ENCODE measurements around the gene ADGRA1. TPM values are rescaled to one million over a fixed set of nuclear protein-coding genes. Genes with fewer than 3 reads are reported as not detected.

The ADGRA1 gene
- total and polyA plus RNA-seq, 7 donors, result under 0.01 to 0.28 (median 0.08) TPM; not detected in 3

- intact Hi-C loops (cut with DNase I), result no loop called here
- H3K27me3 ChIP-seq, result peaks cover 3 to 59% (median 19%) of the 10 kb centered on the region in 3 donors
- no peaks in the 10 kb centered on the region for H3K36me3 ChIP-seq
- H3K27ac ChIP-seq, result no peak overlapping the region
- H3K9me3 ChIP-seq, result no peaks in the 10 kb centered on the region
- no peaks in the 10 kb centered on the region for H3K4me1 ChIP-seq
- no peak overlapping the region for H3K4me3 ChIP-seq
- TF ChIP-seq, protein P1, sequence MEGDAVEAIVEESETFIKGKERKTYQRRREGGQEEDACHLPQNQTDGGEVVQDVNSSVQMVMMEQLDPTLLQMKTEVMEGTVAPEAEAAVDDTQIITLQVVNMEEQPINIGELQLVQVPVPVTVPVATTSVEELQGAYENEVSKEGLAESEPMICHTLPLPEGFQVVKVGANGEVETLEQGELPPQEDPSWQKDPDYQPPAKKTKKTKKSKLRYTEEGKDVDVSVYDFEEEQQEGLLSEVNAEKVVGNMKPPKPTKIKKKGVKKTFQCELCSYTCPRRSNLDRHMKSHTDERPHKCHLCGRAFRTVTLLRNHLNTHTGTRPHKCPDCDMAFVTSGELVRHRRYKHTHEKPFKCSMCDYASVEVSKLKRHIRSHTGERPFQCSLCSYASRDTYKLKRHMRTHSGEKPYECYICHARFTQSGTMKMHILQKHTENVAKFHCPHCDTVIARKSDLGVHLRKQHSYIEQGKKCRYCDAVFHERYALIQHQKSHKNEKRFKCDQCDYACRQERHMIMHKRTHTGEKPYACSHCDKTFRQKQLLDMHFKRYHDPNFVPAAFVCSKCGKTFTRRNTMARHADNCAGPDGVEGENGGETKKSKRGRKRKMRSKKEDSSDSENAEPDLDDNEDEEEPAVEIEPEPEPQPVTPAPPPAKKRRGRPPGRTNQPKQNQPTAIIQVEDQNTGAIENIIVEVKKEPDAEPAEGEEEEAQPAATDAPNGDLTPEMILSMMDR (IDR thresholded peaks at IDR 0.05), result no peak
- TF ChIP-seq POLR2A (IDR thresholded peaks at IDR 0.05) (no peak), EP300 (IDR thresholded peaks at IDR 0.05) (no peak), POLR2AphosphoS5 (IDR thresholded peaks at IDR 0.05) (no peak)
- 50 to 66% methylated on average over 11 of the region's 11 CpGs for WGBS, 2 donors
- no peak for DNase-seq
Observed at GRCh38 chr10:133071733-133072132, 16.0 kb upstream of the ADGRA1 start.

- Histone ChIP-seq H3K27ac (no peak overlapping the region), H3K27me3 (peaks cover 3 to 63% (median 19%) of the 10 kb centered on the region in 3 donors), H3K4me1 (no peaks in the 10 kb centered on the region), H3K4me3 (no peak overlapping the region), H3K36me3 (no peaks in the 10 kb centered on the region), H3K9me3 (no peaks in the 10 kb centered on the region)
- 62 to 73% methylated on average over 19 of the region's 19 CpGs for WGBS, 2 donors
- intact Hi-C loops (cut with DNase I), result no loop called here
- TF ChIP-seq, protein P1 (IDR thresholded peaks at IDR 0.05), result no peak
- TF ChIP-seq POLR2AphosphoS5 (IDR thresholded peaks at IDR 0.05) (no peak), POLR2A (IDR thresholded peaks at IDR 0.05) (no peak), EP300 (IDR thresholded peaks at IDR 0.05) (no peak)
- DNase-seq, result no peak
Observed at GRCh38 chr10:133072196-133072595, 15.5 kb upstream of the ADGRA1 start.

DNA sequence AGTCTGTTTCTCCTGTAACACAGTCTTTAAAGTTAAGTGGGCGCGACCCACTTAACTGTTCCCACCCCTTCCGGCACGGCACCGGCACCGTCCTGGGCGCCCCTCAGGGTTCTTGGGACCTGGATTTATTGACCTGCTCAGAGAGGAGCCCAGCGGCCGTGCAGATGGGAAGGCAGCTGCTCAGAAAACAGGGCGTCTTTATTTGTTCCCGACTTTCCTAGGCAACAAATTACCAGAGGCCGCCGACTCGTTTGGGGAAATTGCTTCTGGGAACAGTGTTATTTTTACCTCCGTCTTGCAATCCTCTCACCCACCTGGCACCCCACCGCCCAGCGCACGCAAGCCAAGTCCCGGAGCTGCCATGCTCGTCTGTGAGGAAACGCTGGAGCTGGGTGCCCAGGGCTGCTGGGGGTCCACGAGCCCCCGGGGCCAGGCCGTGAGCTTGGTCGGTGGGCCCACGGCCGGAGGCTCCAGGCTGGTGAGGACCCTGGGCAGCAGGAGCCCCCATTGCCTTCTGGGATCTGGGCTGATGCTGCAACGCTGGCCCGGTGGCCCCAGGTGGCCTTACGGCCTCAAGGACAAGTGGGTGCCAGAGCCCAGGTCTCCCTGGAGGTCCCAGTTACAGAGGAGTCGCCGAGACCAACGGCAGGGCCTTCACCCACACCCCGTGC is 14.9 kb upstream of the ADGRA1 start:
- TF ChIP-seq, protein P1 (IDR thresholded peaks at IDR 0.05), result no peak
- no peak for TF ChIP-seq POLR2AphosphoS5 (IDR thresholded peaks at IDR 0.05)
- TF ChIP-seq EP300 (IDR thresholded peaks at IDR 0.05), result no peak
- no peak for TF ChIP-seq POLR2A (IDR thresholded peaks at IDR 0.05)
- Histone ChIP-seq H3K9me3 (no peaks in the 10 kb centered on the region), H3K4me1 (no peaks in the 10 kb centered on the region), H3K4me3 (no peak overlapping the region), H3K36me3 (no peaks in the 10 kb centered on the region), H3K27ac (no peak overlapping the region), H3K27me3 (peaks cover 3 to 63% (median 19%) of the 10 kb centered on the region in 3 donors)
- intact Hi-C loops (cut with DNase I), result no loop called here
- WGBS, 2 donors, result 64 to 82% methylated on average over 34 of the region's 34 CpGs
- no peak for DNase-seq

DNA sequence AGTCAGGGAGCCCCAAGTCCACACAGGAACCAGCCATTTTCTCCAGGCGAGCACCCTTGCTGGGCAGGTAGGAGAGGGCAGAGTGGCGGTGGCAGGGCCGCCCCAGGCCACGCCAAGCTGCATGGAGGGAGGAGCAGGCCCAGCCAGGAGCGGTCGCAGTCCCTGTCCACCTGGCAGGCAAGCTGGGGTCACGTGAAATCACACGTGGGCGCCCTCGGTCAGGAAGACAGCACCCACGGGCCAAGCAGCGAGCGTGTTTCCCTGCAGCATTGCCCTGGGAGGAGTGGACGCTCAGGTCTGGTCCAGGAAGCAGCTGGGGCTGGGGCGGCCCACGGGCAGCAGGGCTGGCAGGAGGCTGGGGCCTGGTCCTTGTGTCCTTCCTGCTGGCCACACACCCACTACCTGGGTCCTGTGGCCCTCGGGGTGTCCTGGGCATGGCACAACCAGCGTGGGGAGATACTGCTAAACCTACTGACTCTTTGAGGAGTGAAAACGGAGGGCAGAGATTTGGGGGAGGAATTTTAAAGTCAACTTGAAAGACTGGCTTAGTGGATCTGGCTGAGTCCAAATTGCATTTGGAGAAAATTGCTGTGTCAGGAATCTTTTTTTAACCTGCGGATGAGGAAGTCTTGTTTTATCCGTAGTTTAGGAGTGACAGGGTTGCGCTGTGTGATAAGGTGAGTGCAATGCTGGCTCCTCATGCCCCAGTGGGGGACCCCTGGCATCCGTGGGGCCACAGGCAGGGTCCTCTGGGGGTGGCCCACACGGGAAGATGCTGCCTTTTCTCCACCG is 12.2 kb upstream of the ADGRA1 start:
- Histone ChIP-seq H3K27ac (no peak overlapping the region), H3K4me1 (no peaks in the 10 kb centered on the region), H3K9me3 (no peaks in the 10 kb centered on the region), H3K27me3 (peaks cover 3 to 55% (median 19%) of the 10 kb centered on the region in 3 donors), H3K4me3 (no peak overlapping the region), H3K36me3 (no peaks in the 10 kb centered on the region)
- WGBS, 2 donors, result 79% methylated on average over 25 of the region's 25 CpGs
- TF ChIP-seq, protein P1 (IDR thresholded peaks at IDR 0.05), result no peak
- intact Hi-C loops (cut with DNase I), result no loop called here
- DNase-seq, result no peak

Measured in sigmoid colon (tissue), 7 donors.